ENCODE results near the gene ZNF598.
"Not testable (repeated sequence)": the region's sequence is repeated elsewhere in the genome, so short reads cannot be mapped to it uniquely, and the experiment has no call there.

Gene ZNF598

GRCh38 chr16:1960665-1961630 is 48.7 kb downstream of the ZNF598 start:
- H3K27ac ChIP-seq (ENCODE audit: low read length) = peak overlapping the region; percentile 87
- H3K9ac ChIP-seq (ENCODE audit: low read length in 2 of 2) = peak overlapping the region; percentile 55 to 90
- H3K9me3 ChIP-seq (ENCODE audit: control insufficient read depth in 2 of 2, low read length in 2 of 2) = no peaks in the 10 kb centered on the region
- H3K4me3 ChIP-seq (ENCODE audit: low read length in 2 of 2) = peak overlapping the region; percentile 79 to 86
- H3K4me1 ChIP-seq (ENCODE audit: control insufficient read depth, insufficient read depth, low read length) = peaks cover 35% of the 10 kb centered on the region
- no peaks in the 10 kb centered on the region for H3K27me3 ChIP-seq (ENCODE audit: control insufficient read depth in 1 of 2, insufficient read depth in 2 of 2, low read length in 2 of 2)
- peaks cover 14 to 18% of the 10 kb centered on the region in 2 donors for H3K36me3 ChIP-seq (ENCODE audit: control insufficient read depth in 2 of 2, insufficient read depth in 2 of 2, low read length in 2 of 2)

GRCh38 chr16:1959269-1960039 is 50.2 kb downstream of the ZNF598 start, which contains the start of gene NDUFB10:
Gene NDUFB10 (plus strand): TSS chr16:1959538. CDS start chr16:1959625, 87 bp downstream.
- H3K27ac ChIP-seq (ENCODE audit: low read length) = peak within 1 kb of the TSS; percentile 87
- peak within 1 kb of the TSS; percentile 90 for H3K9ac ChIP-seq (ENCODE audit: low read length in 2 of 2)
- H3K9me3 ChIP-seq (ENCODE audit: control insufficient read depth in 2 of 2, low read length in 2 of 2) = no peaks in the 10 kb centered on the region
- H3K27me3 ChIP-seq (ENCODE audit: control insufficient read depth in 1 of 2, insufficient read depth in 2 of 2, low read length in 2 of 2) = no peaks in the 10 kb centered on the region
- H3K4me1 ChIP-seq (ENCODE audit: control insufficient read depth, insufficient read depth, low read length) = peaks cover 24% of the 10 kb centered on the region
- peaks cover 14 to 18% of the 10 kb centered on the region in 2 donors for H3K36me3 ChIP-seq (ENCODE audit: control insufficient read depth in 2 of 2, insufficient read depth in 2 of 2, low read length in 2 of 2)
- peak within 1 kb of the TSS; percentile 79 to 86 for H3K4me3 ChIP-seq (ENCODE audit: low read length in 2 of 2)

GRCh38 chr16:1958715-1959268 is 50.8 kb downstream of the ZNF598 start:
- Histone ChIP-seq H3K4me3 (ENCODE audit: low read length in 2 of 2) (peak overlapping the region; percentile 18 to 86), H3K36me3 (ENCODE audit: control insufficient read depth in 2 of 2, insufficient read depth in 2 of 2, low read length in 2 of 2) (peaks cover 13 to 16% of the 10 kb centered on the region in 2 donors), H3K27ac (ENCODE audit: low read length) (peak overlapping the region; percentile 87), H3K4me1 (ENCODE audit: control insufficient read depth, insufficient read depth, low read length) (peaks cover 18% of the 10 kb centered on the region), H3K27me3 (ENCODE audit: control insufficient read depth in 1 of 2, insufficient read depth in 2 of 2, low read length in 2 of 2) (no peaks in the 10 kb centered on the region), H3K9ac (ENCODE audit: low read length in 2 of 2) (peak overlapping the region; percentile 66 to 90), H3K9me3 (ENCODE audit: control insufficient read depth in 2 of 2, low read length in 2 of 2) (no peaks in the 10 kb centered on the region)

GRCh38 chr16:1958143-1958491 is 51.5 kb downstream of the ZNF598 start:
- not testable (repeated sequence) for H3K9ac ChIP-seq (ENCODE audit: low read length in 2 of 2); H3K27ac ChIP-seq (ENCODE audit: low read length); H3K4me3 ChIP-seq (ENCODE audit: low read length in 2 of 2); H3K27me3 ChIP-seq (ENCODE audit: control insufficient read depth in 1 of 2, insufficient read depth in 2 of 2, low read length in 2 of 2); H3K9me3 ChIP-seq (ENCODE audit: control insufficient read depth in 2 of 2, low read length in 2 of 2)
- H3K4me1 ChIP-seq (ENCODE audit: control insufficient read depth, insufficient read depth, low read length) = peaks cover 14% of the 10 kb centered on the region
- peaks cover 11 to 14% of the 10 kb centered on the region in 2 donors for H3K36me3 ChIP-seq (ENCODE audit: control insufficient read depth in 2 of 2, insufficient read depth in 2 of 2, low read length in 2 of 2)

GRCh38 chr16:1957434-1958142 is 52.0 kb downstream of the ZNF598 start:
- H3K36me3 ChIP-seq (ENCODE audit: control insufficient read depth in 2 of 2, insufficient read depth in 2 of 2, low read length in 2 of 2) = peaks cover 7 to 11% of the 10 kb centered on the region in 2 donors
- H3K9me3 ChIP-seq (ENCODE audit: control insufficient read depth in 2 of 2, low read length in 2 of 2); H3K27ac ChIP-seq (ENCODE audit: low read length): not testable (repeated sequence)

GRCh38 chr16:1953734-1954133 is 55.9 kb downstream of the ZNF598 start:
- no peaks in the 10 kb centered on the region for H3K36me3 ChIP-seq (ENCODE audit: control insufficient read depth in 2 of 2, insufficient read depth in 2 of 2, low read length in 2 of 2)
- no peaks in the 10 kb centered on the region for H3K9me3 ChIP-seq (ENCODE audit: control insufficient read depth in 2 of 2, low read length in 2 of 2)
- H3K4me3 ChIP-seq (ENCODE audit: low read length in 2 of 2) = no peak overlapping the region
- no peak overlapping the region for H3K27ac ChIP-seq (ENCODE audit: low read length)
- H3K9ac ChIP-seq (ENCODE audit: low read length in 2 of 2) = no peak overlapping the region
- H3K27me3 ChIP-seq (ENCODE audit: control insufficient read depth in 1 of 2, insufficient read depth in 2 of 2, low read length in 2 of 2) = no peaks in the 10 kb centered on the region
- peaks cover 1% of the 10 kb centered on the region for H3K4me1 ChIP-seq (ENCODE audit: control insufficient read depth, insufficient read depth, low read length)

More at GRCh38 chr16:1957434-1958142, 52.0 kb downstream of the ZNF598 start:
- not testable (repeated sequence) for H3K4me3 ChIP-seq (ENCODE audit: low read length in 2 of 2); H3K27me3 ChIP-seq (ENCODE audit: control insufficient read depth in 1 of 2, insufficient read depth in 2 of 2, low read length in 2 of 2); H3K9ac ChIP-seq (ENCODE audit: low read length in 2 of 2)
- H3K4me1 ChIP-seq (ENCODE audit: control insufficient read depth, insufficient read depth, low read length) = peaks cover 14% of the 10 kb centered on the region

GRCh38 chr16:1950559-1950958 is 59.1 kb downstream of the ZNF598 start:
- Histone ChIP-seq H3K4me3 (ENCODE audit: low read length in 2 of 2) (no peak overlapping the region), H3K4me1 (ENCODE audit: control insufficient read depth, insufficient read depth, low read length) (no peaks in the 10 kb centered on the region), H3K27ac (ENCODE audit: low read length) (no peak overlapping the region), H3K36me3 (ENCODE audit: control insufficient read depth in 2 of 2, insufficient read depth in 2 of 2, low read length in 2 of 2) (no peaks in the 10 kb centered on the region), H3K9ac (ENCODE audit: low read length in 2 of 2) (no peak overlapping the region), H3K9me3 (ENCODE audit: control insufficient read depth in 2 of 2, low read length in 2 of 2) (no peaks in the 10 kb centered on the region), H3K27me3 (ENCODE audit: control insufficient read depth in 1 of 2, insufficient read depth in 2 of 2, low read length in 2 of 2) (no peaks in the 10 kb centered on the region)

GRCh38 chr16:1950047-1950446 is 59.6 kb downstream of the ZNF598 start:
- Histone ChIP-seq H3K36me3 (ENCODE audit: control insufficient read depth in 2 of 2, insufficient read depth in 2 of 2, low read length in 2 of 2) (no peaks in the 10 kb centered on the region), H3K9me3 (ENCODE audit: control insufficient read depth in 2 of 2, low read length in 2 of 2) (no peaks in the 10 kb centered on the region), H3K4me1 (ENCODE audit: control insufficient read depth, insufficient read depth, low read length) (no peaks in the 10 kb centered on the region), H3K4me3 (ENCODE audit: low read length in 2 of 2) (no peak overlapping the region), H3K27ac (ENCODE audit: low read length) (no peak overlapping the region), H3K9ac (ENCODE audit: low read length in 2 of 2) (no peak overlapping the region), H3K27me3 (ENCODE audit: control insufficient read depth in 1 of 2, insufficient read depth in 2 of 2, low read length in 2 of 2) (no peaks in the 10 kb centered on the region)

- H3K9me3 ChIP-seq (ENCODE audit: control insufficient read depth in 2 of 2, low read length in 2 of 2) = no peaks in the 10 kb centered on the region
- H3K36me3 ChIP-seq (ENCODE audit: control insufficient read depth in 2 of 2, insufficient read depth in 2 of 2, low read length in 2 of 2) = no peaks in the 10 kb centered on the region
- no peaks in the 10 kb centered on the region for H3K4me1 ChIP-seq (ENCODE audit: control insufficient read depth, insufficient read depth, low read length)
- H3K27me3 ChIP-seq (ENCODE audit: control insufficient read depth in 1 of 2, insufficient read depth in 2 of 2, low read length in 2 of 2) = no peaks in the 10 kb centered on the region
- H3K9ac ChIP-seq (ENCODE audit: low read length in 2 of 2) = no peak overlapping the region
- H3K27ac ChIP-seq (ENCODE audit: low read length) = no peak overlapping the region
- H3K4me3 ChIP-seq (ENCODE audit: low read length in 2 of 2) = no peak overlapping the region
Observed at GRCh38 chr16:1949507-1949906, 60.1 kb downstream of the ZNF598 start.

Data from stomach smooth muscle (tissue), 2 donors.